HepG2 (cell line): ENCODE measurements around the gene CDT1. TPM values are rescaled to one million over a fixed set of nuclear protein-coding genes. Genes with fewer than 3 reads are reported as not detected.

Experiments
- ATAC-seq: fragments of 200-7000 bp; cut with Tn5 transposase; 3 replicates; pipeline ENCODE4 v1.9.1; 2020; ENCODE audit warnings: mild to moderate bottlenecking, moderate library complexity
- BruUV-seq: library from RNA; stranded (reverse); fragments of 400-500 nt; replicated peaks from 2 replicates; lab custom pipeline; 2021; lab: Mats Ljungman, UMichigan
- CTCF ChIA-PET: fragments of 300-600 bp; formaldehyde crosslinking; extraction: SDS; loops from one replicate; lab custom pipeline; 2021; ENCODE audit warnings: low total read pairs, inconsistent platforms, low intra/inter-chr PET ratio; lab: Yijun Ruan, JAX
- POLR2A ChIA-PET: fragments of 350-600 bp; sonication (Branson Sonifier 250); formaldehyde crosslinking; loops from one replicate; lab custom pipeline; 2020; ENCODE audit warnings: antibody characterized with exemption, inconsistent platforms; lab: Yijun Ruan, JAX
- DNase-seq: peaks from one replicate; pipeline ENCODE4 v3.0.0-alpha.2; 2015; ENCODE audit warnings: low spot score
- FAIRE-seq: peaks from 3 replicates; lab custom pipeline; 2011; peaks lifted over from hg19 to GRCh38; lab: Jason Lieb, UNC
- H2AFZ ChIP-seq: one replicate; pipeline ENCODE4 v1.6.1; 2011; ENCODE audit warnings: low read length, inconsistent platforms
- H3K27ac ChIP-seq: fragments of 300-600 bp; 3 replicates; pipeline ENCODE4 v1.8.0; 2011; ENCODE audit warnings: mixed run types, mild to moderate bottlenecking, mixed read lengths, low read length, inconsistent platforms; ENCODE audit not compliant: insufficient read depth; ENCODE audit errors: extremely low read length
- H3K27me3 ChIP-seq, 2 experiments: fragments of 200-600 bp in 1 of 2; 2 replicates in 1 of 2; 3 replicates in 1 of 2; pipeline versions ENCODE4 v1.6.0 to v1.8.0; 2011; ENCODE audit warnings: low read length in 2 of 2, mild to moderate bottlenecking in 2 of 2, moderate library complexity in 2 of 2, inconsistent platforms in 1 of 2; ENCODE audit not compliant: insufficient read depth in 2 of 2, control insufficient read depth in 1 of 2
- H3K36me3 ChIP-seq, 2 experiments: fragments of 200-600 bp in 1 of 2; replicated peaks in 1 of 2; 2 replicates in 1 of 2; 3 replicates in 1 of 2; pipeline versions ENCODE4 v1.5.1 to v1.8.0; 2011; ENCODE audit warnings: low read length in 2 of 2, inconsistent platforms in 1 of 2; ENCODE audit not compliant: insufficient read depth in 2 of 2, control insufficient read depth in 1 of 2
- H3K4me1 ChIP-seq: 2 replicates; pipeline ENCODE4 v1.5.1; 2012; ENCODE audit warnings: low read length, inconsistent platforms; ENCODE audit not compliant: insufficient read depth
- H3K4me2 ChIP-seq: 2 replicates; pipeline ENCODE4 v1.6.0; 2011; ENCODE audit warnings: low read depth, low read length, inconsistent platforms
- H3K4me3 ChIP-seq, 3 experiments: fragments of 200-600 bp in 1 of 3; sonication (generic), shearing (Covaris generic) in 1 of 3; replicated peaks in 1 of 3; 2 replicates each; pipeline ENCODE4 v1.5.1; 2011 to 2016; ENCODE audit warnings: low read length in 3 of 3, inconsistent platforms in 2 of 3, low read depth in 2 of 3, mild to moderate bottlenecking in 2 of 3, control low read depth in 1 of 3, mixed read lengths in 1 of 3; ENCODE audit not compliant: insufficient read depth in 1 of 3
- H3K79me2 ChIP-seq: one replicate; pipeline ENCODE4 v1.6.1; 2011; ENCODE audit warnings: low read length, inconsistent platforms; ENCODE audit not compliant: insufficient read depth
- H3K9ac ChIP-seq: 2 replicates; pipeline ENCODE4 v1.6.0; 2011; ENCODE audit warnings: mild to moderate bottlenecking, low read depth, low read length, inconsistent platforms; ENCODE audit not compliant: insufficient read depth
- H3K9me3 ChIP-seq: 2 replicates; pipeline ENCODE4 v1.5.1; 2012; ENCODE audit warnings: mild to moderate bottlenecking, low read length
- H4K20me1 ChIP-seq: 2 replicates; pipeline ENCODE4 v1.6.0; 2011; ENCODE audit warnings: inconsistent platforms, mild to moderate bottlenecking, low read length, moderate library complexity; ENCODE audit not compliant: insufficient read depth
- EZH2 ChIP-seq: conservative IDR thresholded peaks from 2 replicates; pipeline ENCODE4 v1.6.1; 2012; ENCODE audit warnings: mild to moderate bottlenecking, low read depth, low read length, moderate library complexity
- FLYWCH1 ChIP-seq: sonication (generic); formaldehyde crosslinking; IDR thresholded peaks from 2 replicates; pipeline ENCODE4 v1.8.1; 2023; ENCODE audit warnings: mild to moderate bottlenecking, missing genetic modification reagents
- GATAD2A ChIP-seq: IDR thresholded peaks from 2 replicates; pipeline ENCODE4 v1.6.1; 2016
- GFI1 ChIP-seq: sonication (generic); formaldehyde crosslinking; IDR thresholded peaks from 2 replicates; pipeline ENCODE4 v1.5.0; 2020; ENCODE audit warnings: missing genetic modification reagents, mild to moderate bottlenecking, borderline replicate concordance
- HMG20A ChIP-seq: IDR thresholded peaks from 2 replicates; pipeline ENCODE4 v1.6.1; 2016; ENCODE audit warnings: borderline replicate concordance
- HMGA1 ChIP-seq: sonication (generic); formaldehyde crosslinking; conservative IDR thresholded peaks from 2 replicates; pipeline ENCODE4 v1.4.0; 2020; ENCODE audit warnings: missing genetic modification reagents
- PPARG ChIP-seq: conservative IDR thresholded peaks from 2 replicates; pipeline ENCODE4 v1.6.1; 2016; ENCODE audit warnings: missing biosample characterization, missing genetic modification reagents
- SETDB1 ChIP-seq: sonication (generic); formaldehyde crosslinking; IDR thresholded peaks from 2 replicates; pipeline ENCODE4 v1.5.1; 2020; ENCODE audit warnings: missing genetic modification reagents, mild to moderate bottlenecking, borderline replicate concordance
- XRCC5 ChIP-seq: fragments of 200-400 bp; formaldehyde crosslinking; optimal IDR thresholded peaks from 2 replicates; pipeline ENCODE3; 2017; ENCODE audit warnings: mild to moderate bottlenecking, low read length
- ZKSCAN5 ChIP-seq: sonication (generic); formaldehyde crosslinking; IDR thresholded peaks from 2 replicates; pipeline ENCODE4 v1.5.1; 2020; ENCODE audit warnings: mild to moderate bottlenecking, missing genetic modification reagents
- ZNF20 ChIP-seq: sonication (generic); formaldehyde crosslinking; IDR thresholded peaks from 2 replicates; pipeline ENCODE4 v1.4.0; 2020; ENCODE audit warnings: mild to moderate bottlenecking, moderate library complexity, missing genetic modification reagents
- ZNF232 ChIP-seq: sonication (generic); formaldehyde crosslinking; IDR thresholded peaks from 2 replicates; pipeline ENCODE4 v1.4.0; 2020; ENCODE audit warnings: missing genetic modification reagents, borderline replicate concordance
- ZNF260 ChIP-seq: sonication (generic); formaldehyde crosslinking; IDR thresholded peaks from 2 replicates; pipeline ENCODE4 v1.4.0; 2020; ENCODE audit warnings: missing genetic modification reagents, low read depth, mild to moderate bottlenecking, borderline replicate concordance
- ZNF383 ChIP-seq: sonication (generic); formaldehyde crosslinking; IDR thresholded peaks from 2 replicates; pipeline ENCODE4 v1.4.0; 2020; ENCODE audit warnings: missing genetic modification reagents, mild to moderate bottlenecking, borderline replicate concordance
- ZNF557 ChIP-seq: sonication (generic); formaldehyde crosslinking; IDR thresholded peaks from 2 replicates; pipeline ENCODE4 v1.4.0; 2020; ENCODE audit warnings: missing genetic modification reagents
- ZNF564 ChIP-seq: sonication (generic); formaldehyde crosslinking; IDR thresholded peaks from 2 replicates; pipeline ENCODE4 v1.8.1; 2023; ENCODE audit warnings: mild to moderate bottlenecking, missing genetic modification reagents
- ZNF670 ChIP-seq: sonication (generic); formaldehyde crosslinking; IDR thresholded peaks from 2 replicates; pipeline ENCODE4 v1.8.0; 2022; ENCODE audit warnings: mild to moderate bottlenecking, missing genetic modification reagents, borderline replicate concordance
- ZNF792 ChIP-seq: IDR thresholded peaks from 2 replicates; pipeline ENCODE4 v1.6.1; 2016
- WGBS: methylation state at CpG from one replicate; pipeline ENCODE4 v1.1.6; 2017; ENCODE audit warnings: low lambda C conversion rate; 5-methylcytosine and 5-hydroxymethylcytosine counted together
- in situ Hi-C: cut with HindIII; loops from 2 replicates; pipeline ENCODE4 v1.10.0; 2017; ENCODE audit warnings: low pct_unique_long_range_greater_than_20kb; ENCODE audit not compliant: extremely low pct_ligation_motif_present
- intact Hi-C: fragments of 100-400 bp; cut with micrococcal nuclease; formaldehyde crosslinking; loops from one replicate; pipeline ENCODE4 v1.10.0; 2022; ENCODE audit not compliant: unreplicated experiment
- polyA plus RNA-seq, 8 experiments: library from polyadenylated mRNA; depleted of rRNA in 3 of 8; stranded (reverse) in 7 of 8; unstranded in 1 of 8; fragments of >200 nt; fragmentation: Illumina TruSeq in 4 of 8; extraction: Trizol in 4 of 8; gene quantifications; 2 replicates each; pipeline versions ENCODE4 v1.2.1 to v1.2.3, GENCODE V29; 2011 to 2016; ENCODE audit warnings: low read depth in 4 of 8, missing spikeins in 1 of 8, mixed read lengths in 1 of 8; ENCODE audit not compliant: insufficient read depth in 1 of 8
- total RNA-seq, 5 experiments: library from RNA; depleted of rRNA; stranded (reverse); fragments of >200 nt; fragmentation: Illumina TruSeq; extraction: Trizol; gene quantifications; 2 replicates each; pipeline ENCODE4 v1.2.3, GENCODE V29; 2016; ENCODE audit warnings: low read depth in 1 of 5
- TF ChIP-seq, protein P1 (sequence below): sonication (generic); formaldehyde crosslinking; IDR thresholded peaks from 2 replicates; pipeline ENCODE4 v1.8.0; 2022; ENCODE audit warnings: mild to moderate bottlenecking, missing genetic modification reagents

Gene CDT1
- total and polyA plus RNA-seq, 2 of the 13 experiments (the other 11 are each of a cell fraction or from before 2014, with no cell fraction given) = 23.1 to 23.8 TPM

DNA sequence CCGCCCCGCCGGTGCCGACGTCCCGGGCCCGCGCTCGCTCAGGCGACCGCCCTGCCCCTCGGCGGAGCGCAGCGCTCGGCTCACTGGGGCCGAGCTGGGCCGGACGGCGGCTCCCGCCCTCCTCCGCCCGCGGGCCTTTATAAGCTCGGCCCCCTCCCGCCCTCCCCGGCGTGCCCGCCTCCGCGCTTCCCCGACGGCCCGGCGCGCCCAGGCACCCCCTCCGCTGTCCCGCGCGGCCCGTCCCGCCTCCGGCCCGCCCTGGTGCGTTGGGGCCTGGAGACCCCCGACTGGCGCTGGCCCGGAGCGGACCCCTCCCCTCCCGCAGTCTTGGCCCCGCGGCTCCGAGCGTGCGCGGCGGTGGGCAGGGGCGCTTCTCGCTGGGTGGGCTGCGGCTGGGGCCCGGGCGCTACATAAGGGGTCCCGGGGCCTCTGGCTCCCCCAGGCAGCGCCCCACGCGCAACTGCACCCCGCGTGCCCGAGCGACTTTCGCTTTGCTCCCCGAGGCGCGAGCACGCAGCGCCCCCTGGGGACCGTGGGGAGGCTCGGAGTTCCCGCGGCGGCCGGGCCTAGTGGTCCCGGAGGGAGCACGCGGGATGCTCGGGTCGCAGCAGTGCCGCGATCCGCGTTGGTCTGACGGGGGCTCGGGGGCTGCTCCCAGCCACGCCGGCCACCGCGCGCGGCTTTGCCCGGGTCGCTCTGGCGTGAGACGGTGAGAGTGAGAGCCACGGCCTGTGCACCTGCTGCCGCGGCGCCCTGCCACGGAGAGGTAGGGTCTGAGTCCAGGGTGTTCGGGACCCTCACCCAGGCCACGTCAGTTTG lies 18.3 kb upstream of the CDT1 start, which contains the start of gene PIEZO1 (continued):
- TF ChIP-seq ZNF232 (CRISPR knock-in tag) (no peak; the same call in 1 of the 2 replicates), ZKSCAN5 (no peak), FLYWCH1 (CRISPR knock-in tag) (no peak), ZNF564 (peak; percentile 78), SETDB1 (CRISPR knock-in tag) (no peak), ZNF557 (CRISPR knock-in tag) (no peak), ZNF260 (CRISPR knock-in tag) (no peak), ZNF792 (CRISPR knock-in tag) (no peak), XRCC5 (peak; percentile 93)

DNA sequence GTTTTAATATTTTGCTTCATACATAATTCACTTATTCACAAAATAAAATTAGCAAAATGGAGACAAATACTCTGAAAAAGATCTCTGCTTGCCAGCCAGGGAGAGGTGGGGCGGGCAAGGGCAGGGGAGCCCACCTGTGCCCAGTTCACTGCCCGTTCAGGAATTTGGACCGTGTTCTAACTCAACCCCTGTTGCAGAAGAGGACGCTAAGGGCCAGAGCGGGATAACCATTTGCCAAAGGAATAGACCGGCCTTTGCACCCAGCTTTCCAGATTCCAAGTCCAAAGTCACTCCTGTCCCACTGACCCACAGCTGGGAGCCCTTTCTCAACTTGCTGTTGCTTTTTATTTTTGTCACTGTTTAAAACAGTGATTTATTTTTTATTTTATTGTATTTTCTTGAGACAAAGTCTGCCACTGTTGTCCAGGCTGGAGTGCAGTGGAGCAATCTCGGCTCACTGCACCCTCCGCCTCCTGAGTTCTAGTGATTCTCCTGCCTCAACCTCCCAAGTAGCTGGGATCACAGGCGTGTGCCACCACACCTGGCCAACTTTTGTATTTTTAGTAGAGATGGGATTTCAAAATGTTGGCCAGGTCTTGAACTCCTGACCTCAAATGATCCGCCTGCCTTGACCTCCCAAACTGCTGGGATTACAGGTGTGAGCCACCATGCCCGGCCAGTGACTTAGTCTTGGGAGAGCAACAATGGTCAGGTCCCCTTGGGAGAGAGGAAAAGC lies 15.8 kb upstream of the CDT1 start:
- Histone ChIP-seq H3K4me1 (peaks cover 74% of the 10 kb centered on the region), H3K27me3 (peaks cover 1 to 5% of the 10 kb centered on the region in 2 experiments; a peak in 3 of 5 replicates), H4K20me1 (peaks cover 6% of the 10 kb centered on the region; the same call in 1 of the 2 replicates), H2AFZ (no peak overlapping the region), H3K4me3 (peak overlapping the region in 1 of 3 experiments; percentile 32; a peak in 2 of 6 replicates), H3K4me2 (peak overlapping the region; percentile 64), H3K9me3 (no peaks in the 10 kb centered on the region), H3K9ac (no peak overlapping the region), H3K79me2 (peaks cover 16% of the 10 kb centered on the region), H3K27ac (peak overlapping the region; percentile 25), H3K36me3 (no peaks in the 10 kb centered on the region)
- in situ Hi-C loops (no loop called here), intact Hi-C loops (loop anchor here (1.0 kb wide), 1 partner anchor 28 kb away; no protein-coding TSS in a partner anchor)
- ATAC-seq (peak; percentile 6), DNase-seq (peak; percentile 73), FAIRE-seq (peak; percentile 83)
- ChIA-PET POLR2A (interaction anchor here (0.7 to 1.8 kb wide), 5 partner anchors 8 to 430 kb away, joined by 3 to 11 read pairs (median 3); partner anchors contain the start of genes APRT and ZNF778), CTCF (no interaction called here)
- WGBS = 5% methylated on average over 9 of the region's 11 CpGs
- no TSS peak for BruUV-seq
- peak; percentile 41; the same call in 1 of the 2 replicates for TF ChIP-seq GATAD2A (CRISPR knock-in tag)
- TF ChIP-seq, protein P1, sequence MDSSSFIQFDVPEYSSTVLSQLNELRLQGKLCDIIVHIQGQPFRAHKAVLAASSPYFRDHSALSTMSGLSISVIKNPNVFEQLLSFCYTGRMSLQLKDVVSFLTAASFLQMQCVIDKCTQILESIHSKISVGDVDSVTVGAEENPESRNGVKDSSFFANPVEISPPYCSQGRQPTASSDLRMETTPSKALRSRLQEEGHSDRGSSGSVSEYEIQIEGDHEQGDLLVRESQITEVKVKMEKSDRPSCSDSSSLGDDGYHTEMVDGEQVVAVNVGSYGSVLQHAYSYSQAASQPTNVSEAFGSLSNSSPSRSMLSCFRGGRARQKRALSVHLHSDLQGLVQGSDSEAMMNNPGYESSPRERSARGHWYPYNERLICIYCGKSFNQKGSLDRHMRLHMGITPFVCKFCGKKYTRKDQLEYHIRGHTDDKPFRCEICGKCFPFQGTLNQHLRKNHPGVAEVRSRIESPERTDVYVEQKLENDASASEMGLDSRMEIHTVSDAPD = 0 out of 2 replicates have a peak, but pooled peaks have one; percentile 44
- TF ChIP-seq PPARG (CRISPR knock-in tag) = peak; percentile 20; the same call in 1 of the 2 replicates
- no peak for TF ChIP-seq ZNF670 (CRISPR knock-in tag)
- TF ChIP-seq ZNF20 (CRISPR knock-in tag) = no peak
- TF ChIP-seq ZNF383 (CRISPR knock-in tag) = no peak
- 0 out of 2 replicates have a peak, but pooled peaks have one; percentile 26 for TF ChIP-seq HMG20A (CRISPR knock-in tag)
- peak; percentile 48 for TF ChIP-seq XRCC5
- no peak for TF ChIP-seq EZH2
- peak; percentile 80; the same call in 1 of the 2 replicates for TF ChIP-seq GFI1 (CRISPR knock-in tag)
- TF ChIP-seq HMGA1 (CRISPR knock-in tag) = no peak
